ENCODE measurements around the gene USP6. TPM values are rescaled to one million over a fixed set of nuclear protein-coding genes. Genes with fewer than 3 reads are reported as not detected.
"Not testable (repeated sequence)": the region's sequence is repeated elsewhere in the genome, so short reads cannot be mapped to it uniquely, and the experiment has no call there.

USP6 gene
- total and polyA plus RNA-seq, 2 of the 13 experiments (the other 11 are each of a cell fraction or from before 2014, with no cell fraction given) = 0.04 TPM; not detected in 1

- no peaks in the 10 kb centered on the region for H3K79me2 ChIP-seq (ENCODE audit: insufficient read depth, low read length)
- H3K9ac ChIP-seq (ENCODE audit: insufficient read depth, low read depth, low read length) = no peak overlapping the region
- no peak overlapping the region for H3K4me2 ChIP-seq (ENCODE audit: low read depth, low read length)
- WGBS (ENCODE audit: low lambda C conversion rate) = 30% methylated on average over 5 of the region's 24 CpGs
- H3K27ac ChIP-seq (ENCODE audit: extremely low read length, insufficient read depth, low read length) = no peak overlapping the region
- ATAC-seq (no peak), DNase-seq (ENCODE audit: low spot score) (no peak), FAIRE-seq (no peak)
- no peaks in the 10 kb centered on the region for H3K9me3 ChIP-seq (ENCODE audit: low read length)
- H2AFZ ChIP-seq (ENCODE audit: low read length) = no peak overlapping the region
- CTCF ChIA-PET (ENCODE audit: low intra/inter-chr PET ratio, low total read pairs) = no interaction called here
- peaks cover 20% of the 10 kb centered on the region for H3K4me1 ChIP-seq (ENCODE audit: insufficient read depth, low read length)
- peaks cover 2 to 11% of the 10 kb centered on the region in 2 experiments; a peak in 3 of 5 replicates for H3K27me3 ChIP-seq (ENCODE audit: control insufficient read depth in 1 of 2, insufficient read depth in 2 of 2, low read length in 2 of 2)
- in situ Hi-C loops (cut with HindIII; ENCODE audit: extremely low pct_ligation_motif_present, low pct_unique_long_range_greater_than_20kb) (no loop called here), intact Hi-C loops (cut with micrococcal nuclease; ENCODE audit: unreplicated experiment) (no loop called here)
- H4K20me1 ChIP-seq (ENCODE audit: insufficient read depth, low read length) = no peaks in the 10 kb centered on the region
- no peaks in the 10 kb centered on the region for H3K36me3 ChIP-seq (replicated peaks in 1 of 2; ENCODE audit: control insufficient read depth in 1 of 2, insufficient read depth in 2 of 2, low read length in 2 of 2)
- POLR2A ChIA-PET = no interaction called here
- no peak overlapping the region for H3K4me3 ChIP-seq (replicated peaks in 1 of 3; ENCODE audit: insufficient read depth in 1 of 3, low read depth in 2 of 3, low read length in 3 of 3)
- TF ChIP-seq RORA (CRISPR knock-in tag; IDR thresholded peaks at IDR 0.05) (no peak), ZKSCAN5 (CRISPR knock-in tag; IDR thresholded peaks at IDR 0.05) (no peak), GLI4 (CRISPR knock-in tag; IDR thresholded peaks at IDR 0.05; ENCODE audit: borderline replicate concordance) (no peak), GMEB2 (CRISPR knock-in tag; IDR thresholded peaks at IDR 0.05; ENCODE audit: low read depth) (no peak), ZNF614 (CRISPR knock-in tag; IDR thresholded peaks at IDR 0.05; ENCODE audit: borderline replicate concordance) (no peak), SCMH1 (CRISPR knock-in tag; IDR thresholded peaks at IDR 0.05; ENCODE audit: borderline replicate concordance) (no peak)
- no TSS peak for BruUV-seq (replicated peaks)
Measured at GRCh38 chr17:5138616-5139457, 23.0 kb downstream of the USP6 start.

DNA sequence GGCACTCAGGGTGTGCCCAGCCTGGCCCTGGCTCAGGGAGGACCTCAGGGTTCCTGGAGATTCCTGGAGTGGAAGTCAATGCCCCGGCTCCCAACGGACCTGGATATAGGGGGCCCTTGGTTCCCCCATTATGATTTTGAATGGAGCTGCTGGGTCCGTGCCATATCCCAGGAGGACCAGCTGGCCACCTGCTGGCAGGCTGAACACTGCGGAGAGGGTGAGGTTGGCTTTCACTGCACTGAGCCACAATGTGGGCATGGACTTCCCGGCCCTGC lies 23.6 kb downstream of the USP6 start:
- POLR2A ChIA-PET = no interaction called here
- H3K9ac ChIP-seq (ENCODE audit: insufficient read depth, low read depth, low read length) = no peak overlapping the region
- no TSS peak for BruUV-seq (replicated peaks)
- H3K79me2 ChIP-seq (ENCODE audit: insufficient read depth, low read length) = no peaks in the 10 kb centered on the region
- no peak overlapping the region for H3K4me2 ChIP-seq (ENCODE audit: low read depth, low read length)
- H3K36me3 ChIP-seq (replicated peaks in 1 of 2; ENCODE audit: control insufficient read depth in 1 of 2, insufficient read depth in 2 of 2, low read length in 2 of 2) = no peaks in the 10 kb centered on the region
- CTCF ChIA-PET (ENCODE audit: low intra/inter-chr PET ratio, low total read pairs) = no interaction called here
- no peak overlapping the region for H2AFZ ChIP-seq (ENCODE audit: low read length)
- H3K4me3 ChIP-seq (replicated peaks in 1 of 3; ENCODE audit: insufficient read depth in 1 of 3, low read depth in 2 of 3, low read length in 3 of 3) = no peak overlapping the region
- in situ Hi-C loops (cut with HindIII; ENCODE audit: extremely low pct_ligation_motif_present, low pct_unique_long_range_greater_than_20kb) (no loop called here), intact Hi-C loops (cut with micrococcal nuclease; ENCODE audit: unreplicated experiment) (no loop called here)
- no peak overlapping the region for H3K27ac ChIP-seq (ENCODE audit: extremely low read length, insufficient read depth, low read length)
- FAIRE-seq (no peak), ATAC-seq (no peak), DNase-seq (ENCODE audit: low spot score) (no peak)
- TF ChIP-seq ZNF678 (CRISPR knock-in tag; IDR thresholded peaks at IDR 0.05) (no peak), THAP11 (CRISPR knock-in tag; IDR thresholded peaks at IDR 0.05) (no peak), SRSF1 (optimal IDR thresholded peaks at IDR 0.05; ENCODE audit: low read depth, low read length) (no peak), HDAC6 (IDR thresholded peaks at IDR 0.05; ENCODE audit: low read depth, low read length) (no peak), MTF1 (CRISPR knock-in tag; IDR thresholded peaks at IDR 0.05) (no peak)
- H3K4me1 ChIP-seq (ENCODE audit: insufficient read depth, low read length) = peaks cover 20% of the 10 kb centered on the region
- 36% methylated on average over 5 of the region's 5 CpGs for WGBS (ENCODE audit: low lambda C conversion rate)
- peaks cover 0 to 6% of the 10 kb centered on the region in 2 experiments; a peak in 2 of 5 replicates for H3K27me3 ChIP-seq (ENCODE audit: control insufficient read depth in 1 of 2, insufficient read depth in 2 of 2, low read length in 2 of 2)
- H4K20me1 ChIP-seq (ENCODE audit: insufficient read depth, low read length) = no peaks in the 10 kb centered on the region
- no peaks in the 10 kb centered on the region for H3K9me3 ChIP-seq (ENCODE audit: low read length)

- H4K20me1 ChIP-seq (ENCODE audit: insufficient read depth, low read length); H3K4me2 ChIP-seq (ENCODE audit: low read depth, low read length); intact Hi-C loops (cut with micrococcal nuclease; ENCODE audit: unreplicated experiment); ATAC-seq; DNase-seq (ENCODE audit: low spot score); H3K79me2 ChIP-seq (ENCODE audit: insufficient read depth, low read length); CTCF ChIA-PET (ENCODE audit: low intra/inter-chr PET ratio, low total read pairs); H2AFZ ChIP-seq (ENCODE audit: low read length); H3K4me3 ChIP-seq (replicated peaks in 1 of 3; ENCODE audit: insufficient read depth in 1 of 3, low read depth in 2 of 3, low read length in 3 of 3); H3K27me3 ChIP-seq (ENCODE audit: control insufficient read depth in 1 of 2, insufficient read depth in 2 of 2, low read length in 2 of 2); BruUV-seq (replicated peaks); in situ Hi-C loops (cut with HindIII; ENCODE audit: extremely low pct_ligation_motif_present, low pct_unique_long_range_greater_than_20kb); H3K9ac ChIP-seq (ENCODE audit: insufficient read depth, low read depth, low read length); H3K27ac ChIP-seq (ENCODE audit: extremely low read length, insufficient read depth, low read length); FAIRE-seq; H3K9me3 ChIP-seq (ENCODE audit: low read length); POLR2A ChIA-PET; H3K4me1 ChIP-seq (ENCODE audit: insufficient read depth, low read length); H3K36me3 ChIP-seq (replicated peaks in 1 of 2; ENCODE audit: control insufficient read depth in 1 of 2, insufficient read depth in 2 of 2, low read length in 2 of 2): not testable (repeated sequence)
- 47% methylated on average over 3 of the region's 18 CpGs for WGBS (ENCODE audit: low lambda C conversion rate)
Measured at GRCh38 chr17:5142877-5143276, 27.0 kb downstream of the USP6 start.

Measured in HepG2 (cell line).